ENCODE data around the gene UNC13C. TPM values are rescaled to one million over a fixed set of nuclear protein-coding genes. Genes with fewer than 3 reads are reported as not detected.
A peak's percentile ranks its signal among the peaks of the same experiment; 100 is the strongest.

UNC13C gene
- total and polyA plus RNA-seq, 10 of the 15 experiments (the other 5 are each of a cell fraction or from before 2014, with no cell fraction given) = 9.9 to 81.3 (median 25.0) TPM

DNA sequence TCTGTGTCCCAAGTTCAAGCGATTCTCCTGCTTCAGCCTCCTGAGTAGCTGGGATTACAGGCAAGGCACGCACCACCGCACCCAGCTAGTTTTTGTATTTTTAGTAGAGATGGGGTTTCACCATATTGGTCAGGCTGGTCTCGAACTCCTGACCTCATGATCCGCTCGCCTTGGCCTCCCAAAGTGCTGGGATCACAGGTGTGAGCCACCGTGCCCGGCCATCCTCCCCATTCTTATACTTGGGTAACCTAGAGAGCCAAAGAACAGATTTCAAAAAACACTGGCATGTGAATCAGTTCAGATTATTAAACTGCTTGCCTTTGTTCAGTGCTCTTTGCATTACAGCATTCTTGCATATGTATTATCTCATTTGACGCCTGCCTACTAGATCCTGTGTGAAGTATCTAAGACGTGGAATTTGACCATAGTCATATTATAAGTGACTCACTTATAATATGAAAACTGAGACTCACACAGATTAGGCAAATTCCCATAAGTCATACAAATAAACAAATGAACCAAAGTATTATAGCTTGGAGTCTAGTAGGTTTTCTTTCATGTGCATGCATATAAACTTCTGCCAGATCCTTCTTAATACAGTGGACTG, 123.5 kb downstream of the UNC13C start:
- Histone ChIP-seq H3K79me2 (ENCODE audit: control insufficient read depth, insufficient read depth, low read length) (no peaks in the 10 kb centered on the region), H3K9ac (ENCODE audit: control insufficient read depth, insufficient read depth, low read length) (no peak overlapping the region), H3K4me3 (no peak overlapping the region), H3K4me1 (ENCODE audit: control insufficient read depth, insufficient read depth, low read length) (no peaks in the 10 kb centered on the region), H3K27ac (ENCODE audit: control insufficient read depth, insufficient read depth) (no peak overlapping the region), H4K20me1 (ENCODE audit: control insufficient read depth, insufficient read depth) (no peaks in the 10 kb centered on the region), H3K36me3 (ENCODE audit: control insufficient read depth in 2 of 2, insufficient read depth in 2 of 2, low read length in 1 of 2) (no peaks in the 10 kb centered on the region), H2AFZ (ENCODE audit: control insufficient read depth, low read depth, low read length) (no peak overlapping the region), H3K9me3 (replicated peaks; ENCODE audit: control insufficient read depth, insufficient read depth, low read length) (no peaks in the 10 kb centered on the region), H3K4me2 (ENCODE audit: control insufficient read depth, insufficient read depth) (no peak overlapping the region), H3K27me3 (replicated peaks in 1 of 2; ENCODE audit: control insufficient read depth in 2 of 2, insufficient read depth in 2 of 2, low read length in 1 of 2) (no peaks in the 10 kb centered on the region)
- in situ Hi-C loops (cut with MboI) = no loop called here
- DNase-seq (ENCODE audit: low read depth, low spot score) = no peak
- ChIA-PET POLR2A (interaction anchor here (0.7 to 1.3 kb wide), 2 partner anchors 12 to 24 kb away, joined by 3 read pairs; no protein-coding TSS in a partner anchor), RAD21 (ENCODE audit: unreplicated experiment) (interaction anchor here (0.6 to 9.6 kb wide), 7 partner anchors 16 to 414 kb away, joined by 3 to 122 read pairs (median 6); no protein-coding TSS in a partner anchor), CTCF (interaction anchor here (1.5 to 2.2 kb wide), 3 partner anchors 19 to 122 kb away, joined by 3 to 10 read pairs (median 5); no protein-coding TSS in a partner anchor), SMC1A (ENCODE audit: uncharacterized antibody, unreplicated experiment) (interaction anchor here (0.7 to 14.2 kb wide), 13 partner anchors 9 to 416 kb away, joined by 3 to 164 read pairs (median 5); partner anchors contain the start of gene UNC13C)
- intact Hi-C loops (cut with micrococcal nuclease; ENCODE audit: unreplicated experiment) = no loop called here
- BruUV-seq (replicated peaks) = no TSS peak
- peak; percentile 17 for ATAC-seq
- 32% methylated on average over 10 of the region's 10 CpGs for WGBS (ENCODE audit: insufficient coverage, insufficient replicate concordance, low lambda C conversion rate, missing lambda C conversion rate)
- FAIRE-seq = no peak
- TF ChIP-seq ZNF207 (IDR thresholded peaks at IDR 0.05; ENCODE audit: borderline replicate concordance) (no peak), GATAD2B (conservative IDR thresholded peaks at IDR 0.05; ENCODE audit: low read depth) (0 out of 2 replicates have a peak, but pooled peaks have one; percentile 39), SRF (IDR thresholded peaks at IDR 0.05; ENCODE audit: low read depth in 2 of 2, low read length in 2 of 2) (no peak), KAT2A (conservative IDR thresholded peaks at IDR 0.05; ENCODE audit: control insufficient read depth, low read depth, low read length) (no peak), RBBP5 (conservative IDR thresholded peaks at IDR 0.05) (no peak), BHLHE40 (IDR thresholded peaks at IDR 0.05; ENCODE audit: borderline replicate concordance in 1 of 2, low read depth in 2 of 2, low read length in 1 of 2) (no peak), TARDBP (IDR thresholded peaks at IDR 0.05; ENCODE audit: borderline replicate concordance) (no peak), EGR1 (IDR thresholded peaks at IDR 0.05; ENCODE audit: borderline replicate concordance in 1 of 2, low read depth in 2 of 2, low read length in 2 of 2) (no peak), TCF3 (IDR thresholded peaks at IDR 0.05; ENCODE audit: borderline replicate concordance, insufficient read depth, low read depth, low read length) (no peak), MTA3 (IDR thresholded peaks at IDR 0.05; ENCODE audit: borderline replicate concordance, low read length) (no peak), RCOR1 (conservative IDR thresholded peaks at IDR 0.05; ENCODE audit: low read depth, low read length) (no peak), CHD4 (IDR thresholded peaks at IDR 0.05) (no peak), IKZF1 (conservative IDR thresholded peaks at IDR 0.05) (0 out of 2 replicates have a peak, but pooled peaks have one; percentile 16), ATF7 (IDR thresholded peaks at IDR 0.05; ENCODE audit: low read depth) (0 out of 2 replicates have a peak, but pooled peaks have one; percentile 28), NR2F1 (conservative IDR thresholded peaks at IDR 0.05) (peak; percentile 60; the same call in 1 of the 2 replicates), BMI1 (IDR thresholded peaks at IDR 0.05; ENCODE audit: borderline replicate concordance) (no peak), ZNF217 (IDR thresholded peaks at IDR 0.05) (0 out of 2 replicates have a peak, but pooled peaks have one; percentile 50), IKZF2 (IDR thresholded peaks at IDR 0.05) (peak in 1 of 2 experiments; percentile 33; a peak in 1 of 4 replicates)
- TF ChIP-seq, protein P1, sequence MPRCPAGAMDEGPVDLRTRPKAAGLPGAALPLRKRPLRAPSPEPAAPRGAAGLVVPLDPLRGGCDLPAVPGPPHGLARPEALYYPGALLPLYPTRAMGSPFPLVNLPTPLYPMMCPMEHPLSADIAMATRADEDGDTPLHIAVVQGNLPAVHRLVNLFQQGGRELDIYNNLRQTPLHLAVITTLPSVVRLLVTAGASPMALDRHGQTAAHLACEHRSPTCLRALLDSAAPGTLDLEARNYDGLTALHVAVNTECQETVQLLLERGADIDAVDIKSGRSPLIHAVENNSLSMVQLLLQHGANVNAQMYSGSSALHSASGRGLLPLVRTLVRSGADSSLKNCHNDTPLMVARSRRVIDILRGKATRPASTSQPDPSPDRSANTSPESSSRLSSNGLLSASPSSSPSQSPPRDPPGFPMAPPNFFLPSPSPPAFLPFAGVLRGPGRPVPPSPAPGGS (IDR thresholded peaks at IDR 0.05; ENCODE audit: borderline replicate concordance, insufficient read depth, low read depth, low read length, poor library complexity, severe bottlenecking) = no peak
- TF ChIP-seq, protein P2, sequence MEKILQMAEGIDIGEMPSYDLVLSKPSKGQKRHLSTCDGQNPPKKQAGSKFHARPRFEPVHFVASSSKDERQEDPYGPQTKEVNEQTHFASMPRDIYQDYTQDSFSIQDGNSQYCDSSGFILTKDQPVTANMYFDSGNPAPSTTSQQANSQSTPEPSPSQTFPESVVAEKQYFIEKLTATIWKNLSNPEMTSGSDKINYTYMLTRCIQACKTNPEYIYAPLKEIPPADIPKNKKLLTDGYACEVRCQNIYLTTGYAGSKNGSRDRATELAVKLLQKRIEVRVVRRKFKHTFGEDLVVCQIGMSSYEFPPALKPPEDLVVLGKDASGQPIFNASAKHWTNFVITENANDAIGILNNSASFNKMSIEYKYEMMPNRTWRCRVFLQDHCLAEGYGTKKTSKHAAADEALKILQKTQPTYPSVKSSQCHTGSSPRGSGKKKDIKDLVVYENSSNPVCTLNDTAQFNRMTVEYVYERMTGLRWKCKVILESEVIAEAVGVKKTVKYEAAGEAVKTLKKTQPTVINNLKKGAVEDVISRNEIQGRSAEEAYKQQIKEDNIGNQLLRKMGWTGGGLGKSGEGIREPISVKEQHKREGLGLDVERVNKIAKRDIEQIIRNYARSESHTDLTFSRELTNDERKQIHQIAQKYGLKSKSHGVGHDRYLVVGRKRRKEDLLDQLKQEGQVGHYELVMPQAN (conservative IDR thresholded peaks at IDR 0.05) = no peak
- TF ChIP-seq, protein P3, sequence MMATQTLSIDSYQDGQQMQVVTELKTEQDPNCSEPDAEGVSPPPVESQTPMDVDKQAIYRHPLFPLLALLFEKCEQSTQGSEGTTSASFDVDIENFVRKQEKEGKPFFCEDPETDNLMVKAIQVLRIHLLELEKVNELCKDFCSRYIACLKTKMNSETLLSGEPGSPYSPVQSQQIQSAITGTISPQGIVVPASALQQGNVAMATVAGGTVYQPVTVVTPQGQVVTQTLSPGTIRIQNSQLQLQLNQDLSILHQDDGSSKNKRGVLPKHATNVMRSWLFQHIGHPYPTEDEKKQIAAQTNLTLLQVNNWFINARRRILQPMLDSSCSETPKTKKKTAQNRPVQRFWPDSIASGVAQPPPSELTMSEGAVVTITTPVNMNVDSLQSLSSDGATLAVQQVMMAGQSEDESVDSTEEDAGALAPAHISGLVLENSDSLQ (IDR thresholded peaks at IDR 0.05) = no peak

All from GM12878 (cell line).